NT2/D1 (cell line): ENCODE measurements around the gene LYST.
"Not testable (repeated sequence)": the region's sequence is repeated elsewhere in the genome, so short reads cannot be mapped to it uniquely, and the experiment has no call there.

ENCODE experiments used
- DNase-seq: peaks from one replicate; pipeline ENCODE4 v3.0.0-alpha.2; 2011; ENCODE audit warnings: low read depth, low spot score
- H3K27me3 ChIP-seq: 2 replicates; pipeline ENCODE4 v1.6.0; 2011; ENCODE audit warnings: mild to moderate bottlenecking; ENCODE audit not compliant: insufficient read length, insufficient read depth
- H3K36me3 ChIP-seq: 2 replicates; pipeline ENCODE4 v1.6.1; 2011; ENCODE audit warnings: mild to moderate bottlenecking, low read length, mixed read lengths; ENCODE audit not compliant: insufficient read depth, insufficient read length
- H3K4me1 ChIP-seq: 2 replicates; pipeline ENCODE4 v1.5.1; 2011; ENCODE audit not compliant: insufficient read depth, insufficient read length
- H3K4me3 ChIP-seq: 2 replicates; pipeline ENCODE4 v1.5.1; 2011; ENCODE audit warnings: low read depth; ENCODE audit not compliant: insufficient read length
- H3K9ac ChIP-seq: 2 replicates; pipeline ENCODE4 v1.6.0; 2011; ENCODE audit warnings: low read depth; ENCODE audit not compliant: insufficient read length
- H3K9me3 ChIP-seq: 2 replicates; pipeline ENCODE4 v1.5.1; 2011; ENCODE audit warnings: mild to moderate bottlenecking, low read length; ENCODE audit not compliant: insufficient read depth
- SUZ12 ChIP-seq: IDR thresholded peaks from 2 replicates; pipeline ENCODE4 v1.6.1; 2011; ENCODE audit not compliant: insufficient read length, insufficient read depth; ENCODE audit errors: extremely low read depth
- YY1 ChIP-seq: IDR thresholded peaks from 2 replicates; pipeline ENCODE4 v1.6.1; 2011; ENCODE audit not compliant: insufficient read length, insufficient read depth
- ZNF274 ChIP-seq: IDR thresholded peaks from 2 replicates; pipeline ENCODE4 v1.6.1; 2011; ENCODE audit warnings: mild to moderate bottlenecking, low read depth, low read length

LYST gene

DNA sequence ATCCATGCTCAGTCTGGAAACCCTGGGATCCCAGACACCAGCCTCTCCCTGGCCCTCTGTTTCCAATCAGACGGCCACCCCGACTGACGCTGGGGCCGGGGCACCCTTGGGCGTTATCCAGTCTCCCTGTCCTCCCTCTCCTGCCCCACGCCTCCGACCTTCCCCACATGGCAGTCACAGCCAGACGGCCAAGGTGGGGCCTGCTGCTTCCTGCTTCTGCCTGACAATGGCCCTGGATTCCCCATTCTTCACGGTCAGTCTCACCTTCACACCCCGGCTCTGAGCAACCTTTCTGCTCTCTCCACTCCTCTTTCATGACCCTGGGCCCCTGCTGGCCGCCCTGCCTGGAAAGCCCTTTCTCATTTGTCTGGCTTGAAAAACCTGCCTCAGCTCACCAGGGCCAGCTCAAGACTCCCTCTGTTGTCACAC is 223.7 kb downstream of the LYST start:
- no peaks in the 10 kb centered on the region for H3K9me3 ChIP-seq
- peak overlapping the region; percentile 23 for H3K9ac ChIP-seq
- no peak for TF ChIP-seq YY1
- no peak for TF ChIP-seq SUZ12
- TF ChIP-seq ZNF274: no peak
- no peak for DNase-seq
- no peaks in the 10 kb centered on the region for H3K36me3 ChIP-seq
- peaks cover 28% of the 10 kb centered on the region for H3K4me1 ChIP-seq
- H3K4me3 ChIP-seq: no peak overlapping the region
- peaks cover 16% of the 10 kb centered on the region for H3K27me3 ChIP-seq

DNA sequence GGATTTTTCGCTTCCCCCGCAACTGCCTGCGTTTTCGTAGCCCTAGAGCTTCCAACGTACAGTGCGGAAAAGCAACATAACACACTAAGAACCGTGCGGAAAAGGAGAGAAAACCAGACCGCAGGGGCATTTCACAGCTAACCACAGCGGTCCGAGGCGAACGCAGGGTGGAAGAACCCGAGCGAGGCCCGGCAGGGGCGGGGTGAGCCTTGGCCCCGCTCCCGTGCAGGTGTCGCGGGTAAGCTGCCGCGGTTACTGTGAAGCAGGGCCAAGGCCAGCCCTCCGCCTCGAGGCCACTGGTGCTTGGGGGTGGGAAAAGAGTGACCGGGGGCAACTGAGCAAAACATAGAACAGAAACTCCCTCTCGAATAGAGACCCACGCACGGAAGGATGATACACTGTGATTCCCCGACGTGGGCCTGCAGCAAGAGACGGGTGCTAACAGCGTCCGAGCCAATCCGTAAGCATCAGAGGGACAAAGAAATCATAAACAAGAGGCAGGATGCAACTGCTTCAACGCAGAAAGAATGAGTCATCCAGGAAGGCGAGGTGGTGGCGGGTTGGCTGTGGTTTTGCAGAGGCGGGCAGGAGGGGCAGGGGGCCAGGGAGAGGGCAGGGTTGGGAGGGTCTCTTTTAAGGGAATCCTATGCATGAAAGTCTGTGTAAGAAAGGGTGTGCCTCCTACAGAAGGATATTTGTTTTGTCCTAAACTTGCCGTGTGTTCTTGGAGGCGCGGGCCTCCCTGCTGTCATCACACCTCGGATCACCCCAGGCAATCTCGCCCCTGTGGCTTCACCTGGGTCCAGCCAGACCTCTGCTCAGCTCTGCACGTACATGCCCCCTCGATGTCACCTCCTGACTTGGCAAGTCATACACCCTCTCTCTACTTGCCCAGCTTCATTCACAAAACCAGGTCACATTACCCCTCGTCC is 224.4 kb downstream of the LYST start:
- TF ChIP-seq YY1 (no peak), ZNF274 (no peak), SUZ12 (no peak)
- Histone ChIP-seq H3K36me3 (no peaks in the 10 kb centered on the region), H3K4me1 (peaks cover 28% of the 10 kb centered on the region), H3K4me3 (peak overlapping the region; percentile 36), H3K9me3 (no peaks in the 10 kb centered on the region), H3K27me3 (peaks cover 9% of the 10 kb centered on the region), H3K9ac (peak overlapping the region; percentile 68)
- no peak for DNase-seq

- Histone ChIP-seq H3K4me3 (no peak overlapping the region), H3K9me3 (no peaks in the 10 kb centered on the region), H3K36me3 (no peaks in the 10 kb centered on the region), H3K27me3 (no peaks in the 10 kb centered on the region), H3K4me1 (peaks cover 28% of the 10 kb centered on the region), H3K9ac (no peak overlapping the region)
- DNase-seq: no peak
- TF ChIP-seq YY1: no peak
- no peak for TF ChIP-seq SUZ12
- TF ChIP-seq ZNF274: no peak
Observed at GRCh38 chr1:235640580-235640979, 226.1 kb downstream of the LYST start.

GRCh38 chr1:235639226-235640205 is 227.2 kb downstream of the LYST start:
- Histone ChIP-seq H3K9ac (no peak overlapping the region), H3K36me3 (no peaks in the 10 kb centered on the region), H3K4me3 (no peak overlapping the region), H3K27me3 (no peaks in the 10 kb centered on the region), H3K4me1 (peaks cover 22% of the 10 kb centered on the region), H3K9me3 (no peaks in the 10 kb centered on the region)
- DNase-seq: no peak
- no peak for TF ChIP-seq SUZ12

GRCh38 chr1:235638612-235639011 is 228.1 kb downstream of the LYST start:
- not testable (repeated sequence) for H3K9me3 ChIP-seq, H3K27me3 ChIP-seq, H3K4me3 ChIP-seq, H3K36me3 ChIP-seq, H3K9ac ChIP-seq, DNase-seq
- peaks cover 14% of the 10 kb centered on the region for H3K4me1 ChIP-seq

DNA sequence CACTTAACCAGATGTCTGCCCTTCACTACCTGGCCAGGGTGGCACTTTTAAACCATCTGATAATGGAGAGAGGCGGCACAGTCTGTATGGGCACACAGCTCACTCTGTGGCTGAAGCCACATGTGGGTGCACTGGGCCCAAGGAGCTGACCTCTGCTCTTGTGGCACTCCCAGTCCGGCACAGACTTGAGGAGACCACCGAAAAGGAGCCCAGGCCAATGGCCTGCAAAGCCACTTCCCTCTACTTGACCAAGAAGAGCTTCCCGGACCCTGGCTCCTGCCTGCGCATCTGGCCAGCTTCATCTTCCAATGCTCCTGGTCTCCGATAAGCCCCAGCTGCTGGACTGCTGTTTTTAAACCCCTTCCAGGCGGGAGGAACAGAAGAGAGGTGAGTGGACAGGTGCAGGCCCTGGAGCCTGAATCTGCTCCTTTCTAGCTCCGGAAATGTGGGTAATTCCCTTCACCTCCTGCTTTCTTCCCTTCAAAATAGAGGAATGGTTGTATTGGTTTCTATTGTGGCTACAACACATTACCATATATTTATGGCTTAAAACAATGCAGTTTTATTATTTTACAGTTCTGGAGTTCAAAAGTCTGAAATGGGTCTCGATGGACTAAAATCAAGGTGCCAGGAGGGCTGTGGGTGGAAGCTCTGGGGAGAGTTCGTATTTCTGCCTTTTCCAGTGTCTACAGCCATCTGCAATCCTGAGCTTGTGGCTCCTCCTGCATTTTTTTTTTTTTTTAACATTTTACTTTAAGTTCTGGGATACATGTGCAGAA is 228.8 kb downstream of the LYST start:
- Histone ChIP-seq H3K4me1 (peaks cover 15% of the 10 kb centered on the region), H3K9me3 (no peaks in the 10 kb centered on the region), H3K36me3 (no peaks in the 10 kb centered on the region), H3K27me3 (no peaks in the 10 kb centered on the region), H3K9ac (no peak overlapping the region), H3K4me3 (no peak overlapping the region)
- TF ChIP-seq ZNF274: no peak
- no peak for DNase-seq
